Spleen (tissue), 3 donors: ENCODE data around the gene CCL28.

ENCODE experiments used
- POLR2A ChIP-seq, 3 donors: fragments of 450-650 bp; IDR thresholded peaks; one replicate each; pipeline ENCODE4 v1.5.1; 2017; ENCODE audit warnings: antibody characterized with exemption in 3 of 3, mild to moderate bottlenecking in 1 of 3
- POLR2AphosphoS5 ChIP-seq, 3 donors: sonication (generic); formaldehyde crosslinking; IDR thresholded peaks; one replicate each; pipeline ENCODE4 v1.5.1; 2017; ENCODE audit warnings: antibody characterized with exemption in 3 of 3

GRCh38 chr5:43437062-43437660 is 25.0 kb upstream of the CCL28 start:
- TF ChIP-seq POLR2A (IDR thresholded peaks at IDR 0.05) (no peak), POLR2AphosphoS5 (IDR thresholded peaks at IDR 0.05) (no peak)
